Endothelial cell (in vitro differentiated cells): ENCODE measurements around the gene KIF20B. TPM values are rescaled to one million over a fixed set of nuclear protein-coding genes. Genes with fewer than 3 reads are reported as not detected.
"Not testable (repeated sequence)": the region's sequence is repeated elsewhere in the genome, so short reads cannot be mapped to it uniquely, and the experiment has no call there.

Experiments used
- DNase-seq: peaks from one replicate; pipeline ENCODE4 v3.0.0; 2021; ENCODE audit warnings: low spot score
- H3K27ac Mint-ChIP-seq: one replicate; pipeline ENCODE4 v1.8.0; 2021; ENCODE audit warnings: mixed read lengths, inconsistent platforms; ENCODE audit not compliant: unreplicated experiment
- H3K27me3 Mint-ChIP-seq: one replicate; pipeline ENCODE4 v1.8.0; 2021; ENCODE audit warnings: mild to moderate bottlenecking, moderate library complexity, mixed read lengths, inconsistent platforms; ENCODE audit not compliant: unreplicated experiment
- H3K36me3 Mint-ChIP-seq: one replicate; pipeline ENCODE4 v1.8.0; 2021; ENCODE audit warnings: mild to moderate bottlenecking, low read depth, mixed read lengths, inconsistent platforms; ENCODE audit not compliant: unreplicated experiment
- H3K4me1 Mint-ChIP-seq: one replicate; pipeline ENCODE4 v1.8.0; 2021; ENCODE audit warnings: mild to moderate bottlenecking, mixed read lengths, inconsistent platforms; ENCODE audit not compliant: unreplicated experiment
- H3K4me3 Mint-ChIP-seq: one replicate; pipeline ENCODE4 v1.8.0; 2021; ENCODE audit warnings: mild to moderate bottlenecking, mixed read lengths, inconsistent platforms; ENCODE audit not compliant: unreplicated experiment
- H3K9me3 Mint-ChIP-seq: one replicate; pipeline ENCODE4 v1.8.0; 2021; ENCODE audit warnings: mixed read lengths, inconsistent platforms; ENCODE audit not compliant: unreplicated experiment
- total RNA-seq: library from RNA; stranded (reverse); fragmentation: NEBNext Ultra II Directional; extraction: Animal tissue kit (Norgen Biotek cat#: 25700); gene quantifications from one replicate; pipeline ENCODE4 v1.2.1, GENCODE V29; 2021; ENCODE audit not compliant: unreplicated experiment
- TF ChIP-seq, protein P1 (sequence below): fragments of 200-600 bp; sonication (generic); IDR thresholded peaks from one replicate; pipeline ENCODE4 v1.5.0; 2021; ENCODE audit warnings: antibody characterized with exemption; ENCODE audit not compliant: unreplicated experiment

The KIF20B gene
- total RNA-seq, 1 donor from 2014 or later, result 12.9 TPM

DNA sequence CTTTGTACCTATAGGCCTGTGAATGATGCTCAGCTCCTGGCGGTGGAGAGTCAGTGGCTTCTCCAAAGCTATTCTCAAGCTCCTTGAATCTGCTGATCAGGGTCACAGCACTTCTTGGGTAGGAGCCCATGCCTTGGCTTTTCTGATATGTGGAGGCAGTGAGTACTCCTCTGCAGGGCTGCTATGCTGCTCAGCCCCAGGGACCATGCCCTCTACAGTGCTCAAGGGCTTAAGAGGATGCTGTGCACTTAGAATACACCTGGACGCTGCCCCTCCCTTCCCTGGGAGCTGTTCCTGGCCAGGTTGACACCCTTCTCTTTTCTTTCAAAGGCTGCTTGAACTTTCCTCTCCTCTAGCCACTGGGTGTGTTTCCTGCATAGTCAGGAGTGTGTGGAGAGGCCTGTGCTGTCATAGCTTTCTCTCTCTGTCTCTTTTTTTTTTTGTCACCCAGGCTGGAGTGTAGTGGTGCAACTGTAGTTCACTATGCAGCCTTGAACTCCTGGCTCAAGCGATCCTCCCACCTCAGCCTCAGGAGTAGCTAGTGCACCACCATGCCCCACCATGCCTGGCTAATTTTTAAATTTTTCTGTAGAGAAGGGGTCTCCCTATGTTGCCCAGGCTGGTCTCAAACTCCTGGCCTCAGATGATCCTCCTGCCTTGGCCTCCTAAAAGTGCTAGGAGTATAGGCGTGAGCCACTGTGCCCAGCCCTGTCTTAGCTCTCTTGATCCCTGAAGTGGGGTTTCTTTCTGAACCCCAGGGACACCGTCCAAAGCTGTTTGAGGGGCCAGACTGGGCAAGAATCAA is 113.9 kb downstream of the KIF20B start:
- no peak for DNase-seq
- Mint-ChIP-seq H3K27me3 (no peaks in the 10 kb centered on the region), H3K36me3 (peaks cover 20% of the 10 kb centered on the region), H3K4me3 (no peak overlapping the region), H3K9me3 (peaks cover 16% of the 10 kb centered on the region), H3K27ac (no peak overlapping the region), H3K4me1 (no peaks in the 10 kb centered on the region)
- TF ChIP-seq, protein P1, sequence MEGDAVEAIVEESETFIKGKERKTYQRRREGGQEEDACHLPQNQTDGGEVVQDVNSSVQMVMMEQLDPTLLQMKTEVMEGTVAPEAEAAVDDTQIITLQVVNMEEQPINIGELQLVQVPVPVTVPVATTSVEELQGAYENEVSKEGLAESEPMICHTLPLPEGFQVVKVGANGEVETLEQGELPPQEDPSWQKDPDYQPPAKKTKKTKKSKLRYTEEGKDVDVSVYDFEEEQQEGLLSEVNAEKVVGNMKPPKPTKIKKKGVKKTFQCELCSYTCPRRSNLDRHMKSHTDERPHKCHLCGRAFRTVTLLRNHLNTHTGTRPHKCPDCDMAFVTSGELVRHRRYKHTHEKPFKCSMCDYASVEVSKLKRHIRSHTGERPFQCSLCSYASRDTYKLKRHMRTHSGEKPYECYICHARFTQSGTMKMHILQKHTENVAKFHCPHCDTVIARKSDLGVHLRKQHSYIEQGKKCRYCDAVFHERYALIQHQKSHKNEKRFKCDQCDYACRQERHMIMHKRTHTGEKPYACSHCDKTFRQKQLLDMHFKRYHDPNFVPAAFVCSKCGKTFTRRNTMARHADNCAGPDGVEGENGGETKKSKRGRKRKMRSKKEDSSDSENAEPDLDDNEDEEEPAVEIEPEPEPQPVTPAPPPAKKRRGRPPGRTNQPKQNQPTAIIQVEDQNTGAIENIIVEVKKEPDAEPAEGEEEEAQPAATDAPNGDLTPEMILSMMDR, result no peak

DNA sequence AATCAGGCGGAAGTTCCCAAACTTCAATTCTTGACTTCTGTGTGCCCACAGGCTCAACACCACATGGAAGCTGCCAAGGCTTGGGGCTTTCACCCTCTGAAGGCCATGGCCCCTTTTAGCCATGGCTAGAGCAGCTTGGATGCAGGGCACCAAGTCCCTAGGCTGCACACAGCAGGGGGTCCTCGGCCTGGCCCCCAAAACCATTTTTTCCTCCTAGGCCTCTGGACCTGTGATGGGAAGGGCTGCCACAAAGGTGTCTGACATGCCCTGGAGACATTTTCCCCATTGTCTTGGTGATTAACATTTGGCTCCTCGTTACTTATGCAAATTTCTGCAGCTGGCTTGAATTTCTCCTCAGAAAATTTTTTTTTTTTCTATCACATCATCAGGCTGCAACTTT is 117.6 kb downstream of the KIF20B start:
- not testable (repeated sequence) for H3K4me3 Mint-ChIP-seq, H3K27me3 Mint-ChIP-seq, H3K4me1 Mint-ChIP-seq, DNase-seq, H3K27ac Mint-ChIP-seq
- Mint-ChIP-seq H3K9me3 (peaks cover 16% of the 10 kb centered on the region), H3K36me3 (peaks cover 20% of the 10 kb centered on the region)

Other genes with a start within 250 kb of the KIF20B start
- 0.21 TPM for gene SLC16A12, start 166.0 kb upstream of the KIF20B start, total RNA-seq
- gene PANK1, start 56.3 kb upstream of the KIF20B start, total RNA-seq, result 16.2 TPM